ENCODE results near the gene ACBD4.

ACBD4 gene

GRCh38 chr17:45135192-45135977 is at the start of gene ACBD4:
ACBD4 (plus strand) TSS chr17:45135687; CDS start chr17:45136145, 458 bp downstream.
- Histone ChIP-seq H4K20me1 (ENCODE audit: insufficient read depth, low read length) (no peaks in the 10 kb centered on the region), H3K9me3 (ENCODE audit: insufficient read depth, low read length) (no peaks in the 10 kb centered on the region), H3K27me3 (ENCODE audit: low read depth, low read length) (no peaks in the 10 kb centered on the region), H3K9ac (ENCODE audit: low read length) (peak within 1 kb of the TSS; percentile 83), H3K79me2 (ENCODE audit: low read length) (no peaks in the 10 kb centered on the region), H3K4me2 (ENCODE audit: low read length) (peak within 1 kb of the TSS; percentile 100), H3K4me1 (ENCODE audit: low read length) (peaks cover 10% of the 10 kb centered on the region), H3K36me3 (replicated peaks; ENCODE audit: low read depth, low read length) (no peaks in the 10 kb centered on the region), H3K27ac (ENCODE audit: low read length) (0 out of 2 replicates have a peak within 1 kb of the TSS, but pooled peaks have one; percentile 5), H3K4me3 (ENCODE audit: low read length) (peak within 1 kb of the TSS; percentile 85), H2AFZ (ENCODE audit: low read depth, low read length) (peak within 1 kb of the TSS; percentile 50; the same call in 1 of the 2 replicates)
- TF ChIP-seq, protein P1, sequence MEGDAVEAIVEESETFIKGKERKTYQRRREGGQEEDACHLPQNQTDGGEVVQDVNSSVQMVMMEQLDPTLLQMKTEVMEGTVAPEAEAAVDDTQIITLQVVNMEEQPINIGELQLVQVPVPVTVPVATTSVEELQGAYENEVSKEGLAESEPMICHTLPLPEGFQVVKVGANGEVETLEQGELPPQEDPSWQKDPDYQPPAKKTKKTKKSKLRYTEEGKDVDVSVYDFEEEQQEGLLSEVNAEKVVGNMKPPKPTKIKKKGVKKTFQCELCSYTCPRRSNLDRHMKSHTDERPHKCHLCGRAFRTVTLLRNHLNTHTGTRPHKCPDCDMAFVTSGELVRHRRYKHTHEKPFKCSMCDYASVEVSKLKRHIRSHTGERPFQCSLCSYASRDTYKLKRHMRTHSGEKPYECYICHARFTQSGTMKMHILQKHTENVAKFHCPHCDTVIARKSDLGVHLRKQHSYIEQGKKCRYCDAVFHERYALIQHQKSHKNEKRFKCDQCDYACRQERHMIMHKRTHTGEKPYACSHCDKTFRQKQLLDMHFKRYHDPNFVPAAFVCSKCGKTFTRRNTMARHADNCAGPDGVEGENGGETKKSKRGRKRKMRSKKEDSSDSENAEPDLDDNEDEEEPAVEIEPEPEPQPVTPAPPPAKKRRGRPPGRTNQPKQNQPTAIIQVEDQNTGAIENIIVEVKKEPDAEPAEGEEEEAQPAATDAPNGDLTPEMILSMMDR (IDR thresholded peaks at IDR 0.05; ENCODE audit: low read depth, low read length) = peak; percentile 100
- TF ChIP-seq EZH2phosphoT487 (IDR thresholded peaks at IDR 0.05; ENCODE audit: low read depth) = no peak

- H3K9me3 ChIP-seq (ENCODE audit: insufficient read depth, low read length) = no peaks in the 10 kb centered on the region
- H3K4me3 ChIP-seq (ENCODE audit: low read length) = no peak overlapping the region
- H3K4me1 ChIP-seq (ENCODE audit: low read length) = peaks cover 42% of the 10 kb centered on the region
- peak overlapping the region; percentile 40; the same call in 1 of the 2 replicates for H3K4me2 ChIP-seq (ENCODE audit: low read length)
- no peak overlapping the region for H2AFZ ChIP-seq (ENCODE audit: low read depth, low read length)
- peaks cover 45% of the 10 kb centered on the region for H3K79me2 ChIP-seq (ENCODE audit: low read length)
- no peaks in the 10 kb centered on the region for H3K27me3 ChIP-seq (ENCODE audit: low read depth, low read length)
- peak overlapping the region; percentile 95 for H3K27ac ChIP-seq (ENCODE audit: low read length)
- H4K20me1 ChIP-seq (ENCODE audit: insufficient read depth, low read length) = no peaks in the 10 kb centered on the region
- no peak for TF ChIP-seq EZH2phosphoT487 (IDR thresholded peaks at IDR 0.05; ENCODE audit: low read depth)
- TF ChIP-seq, protein P1 (IDR thresholded peaks at IDR 0.05; ENCODE audit: low read depth, low read length) = no peak
- H3K9ac ChIP-seq (ENCODE audit: low read length) = no peak overlapping the region
- H3K36me3 ChIP-seq (replicated peaks; ENCODE audit: low read depth, low read length) = peaks cover 55% of the 10 kb centered on the region
Observed at GRCh38 chr17:45086391-45086790, 49.1 kb upstream of the ACBD4 start.

- Histone ChIP-seq H3K79me2 (ENCODE audit: low read length) (peaks cover 39% of the 10 kb centered on the region), H3K27ac (ENCODE audit: low read length) (peak overlapping the region; percentile 95), H3K9ac (ENCODE audit: low read length) (peak overlapping the region; percentile 54), H3K4me1 (ENCODE audit: low read length) (peaks cover 42% of the 10 kb centered on the region), H3K9me3 (ENCODE audit: insufficient read depth, low read length) (no peaks in the 10 kb centered on the region), H2AFZ (ENCODE audit: low read depth, low read length) (no peak overlapping the region), H4K20me1 (ENCODE audit: insufficient read depth, low read length) (no peaks in the 10 kb centered on the region), H3K27me3 (ENCODE audit: low read depth, low read length) (no peaks in the 10 kb centered on the region), H3K36me3 (replicated peaks; ENCODE audit: low read depth, low read length) (peaks cover 55% of the 10 kb centered on the region), H3K4me2 (ENCODE audit: low read length) (peak overlapping the region; percentile 40), H3K4me3 (ENCODE audit: low read length) (no peak overlapping the region; the same call in 1 of the 2 replicates)
- TF ChIP-seq, protein P1 (IDR thresholded peaks at IDR 0.05; ENCODE audit: low read depth, low read length) = no peak
- TF ChIP-seq EZH2phosphoT487 (IDR thresholded peaks at IDR 0.05; ENCODE audit: low read depth) = no peak
Observed at GRCh38 chr17:45086865-45087503, 48.5 kb upstream of the ACBD4 start.

- peaks cover 53% of the 10 kb centered on the region for H3K36me3 ChIP-seq (replicated peaks; ENCODE audit: low read depth, low read length)
- H3K27me3 ChIP-seq (ENCODE audit: low read depth, low read length) = no peaks in the 10 kb centered on the region
- peaks cover 42% of the 10 kb centered on the region for H3K4me1 ChIP-seq (ENCODE audit: low read length)
- H3K27ac ChIP-seq (ENCODE audit: low read length) = peak overlapping the region; percentile 95
- H2AFZ ChIP-seq (ENCODE audit: low read depth, low read length) = no peak overlapping the region
- H3K79me2 ChIP-seq (ENCODE audit: low read length) = peaks cover 39% of the 10 kb centered on the region
- TF ChIP-seq, protein P1 (IDR thresholded peaks at IDR 0.05; ENCODE audit: low read depth, low read length) = no peak
- no peak overlapping the region; the same call in 1 of the 2 replicates for H3K4me3 ChIP-seq (ENCODE audit: low read length)
- no peaks in the 10 kb centered on the region for H3K9me3 ChIP-seq (ENCODE audit: insufficient read depth, low read length)
- no peaks in the 10 kb centered on the region for H4K20me1 ChIP-seq (ENCODE audit: insufficient read depth, low read length)
- H3K4me2 ChIP-seq (ENCODE audit: low read length) = peak overlapping the region; percentile 40
- peak overlapping the region; percentile 54 for H3K9ac ChIP-seq (ENCODE audit: low read length)
Observed at GRCh38 chr17:45087504-45087975, 47.9 kb upstream of the ACBD4 start.

Data from OCI-LY3 (cell line).